IMR-90 (cell line): ENCODE measurements around the gene EVA1C.
"Not testable (repeated sequence)": the region's sequence is repeated elsewhere in the genome, so short reads cannot be mapped to it uniquely, and the experiment has no call there.

ENCODE experiments used
- BHLHE40 ChIP-seq: fragments of 150-350 bp; IDR thresholded peaks from 2 replicates; pipeline ENCODE4 v1.6.1; 2016; ENCODE audit warnings: mild to moderate bottlenecking, low read depth, low read length
- FOS ChIP-seq: fragments of 150-350 bp; IDR thresholded peaks from 2 replicates; pipeline ENCODE4 v1.6.1; 2016; ENCODE audit warnings: low read depth, low read length
- MAZ ChIP-seq: IDR thresholded peaks from 2 replicates; pipeline ENCODE4 v1.6.1; 2012; ENCODE audit warnings: low read depth, mild to moderate bottlenecking, low read length, improper control_type of control experiment, moderate library complexity, borderline replicate concordance
- MXI1 ChIP-seq: IDR thresholded peaks from 2 replicates; pipeline ENCODE4 v1.6.1; 2012; ENCODE audit warnings: low read depth, mild to moderate bottlenecking, low read length, moderate library complexity, borderline replicate concordance
- POLR2A ChIP-seq: IDR thresholded peaks from 2 replicates; pipeline ENCODE4 v1.6.1; 2012; ENCODE audit warnings: mild to moderate bottlenecking, low read depth, low read length
- RAD21 ChIP-seq: IDR thresholded peaks from 2 replicates; pipeline ENCODE4 v1.6.1; 2012; ENCODE audit warnings: low read length, improper control_type of control experiment
- RCOR1 ChIP-seq: IDR thresholded peaks from 2 replicates; pipeline ENCODE4 v1.6.1; 2012; ENCODE audit warnings: mild to moderate bottlenecking, low read length, improper control_type of control experiment; ENCODE audit not compliant: insufficient replicate concordance
- RFX5 ChIP-seq: IDR thresholded peaks from 2 replicates; pipeline ENCODE4 v1.8.0; 2012; ENCODE audit warnings: low read depth, mild to moderate bottlenecking, low read length, moderate library complexity
- SMC3 ChIP-seq: fragments of 150-350 bp; IDR thresholded peaks from 2 replicates; pipeline ENCODE4 v1.6.1; 2016; ENCODE audit warnings: low read depth, mild to moderate bottlenecking, antibody characterized with exemption, low read length, moderate library complexity
- TF ChIP-seq, protein P1 (sequence below): conservative IDR thresholded peaks from 2 replicates; pipeline ENCODE4 v1.5.1; 2012; ENCODE audit warnings: mild to moderate bottlenecking, low read depth, low read length, improper control_type of control experiment
- TF ChIP-seq, protein P2 (sequence below): fragments of 150-350 bp; IDR thresholded peaks from 2 replicates; pipeline ENCODE4 v1.6.1; 2017; ENCODE audit warnings: mild to moderate bottlenecking, antibody characterized with exemption, low read length, low read depth

DNA sequence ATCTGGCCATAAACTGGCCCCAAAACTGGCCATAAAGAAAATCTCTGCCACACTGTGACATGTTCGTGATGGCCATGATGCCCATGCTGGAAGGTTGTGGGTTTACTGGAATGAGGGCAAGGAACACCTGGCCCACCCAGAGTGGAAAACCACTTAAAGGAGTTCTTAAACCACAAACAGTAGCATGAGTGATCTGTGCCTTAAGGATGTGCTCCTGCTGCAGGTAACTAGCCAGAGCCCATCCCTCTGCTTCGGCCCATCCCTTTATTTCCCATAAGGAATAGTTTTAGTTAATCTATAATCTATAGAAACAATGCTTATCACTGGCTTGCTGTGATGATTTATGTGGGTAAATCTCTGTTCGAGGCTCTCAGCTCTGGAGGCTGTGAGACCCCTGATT lies 50.1 kb downstream of the EVA1C start:
- not testable (repeated sequence) for TF ChIP-seq MXI1, POLR2A, MAZ, RAD21, SMC3, RFX5, RCOR1, BHLHE40, FOS
- TF ChIP-seq, protein P1, sequence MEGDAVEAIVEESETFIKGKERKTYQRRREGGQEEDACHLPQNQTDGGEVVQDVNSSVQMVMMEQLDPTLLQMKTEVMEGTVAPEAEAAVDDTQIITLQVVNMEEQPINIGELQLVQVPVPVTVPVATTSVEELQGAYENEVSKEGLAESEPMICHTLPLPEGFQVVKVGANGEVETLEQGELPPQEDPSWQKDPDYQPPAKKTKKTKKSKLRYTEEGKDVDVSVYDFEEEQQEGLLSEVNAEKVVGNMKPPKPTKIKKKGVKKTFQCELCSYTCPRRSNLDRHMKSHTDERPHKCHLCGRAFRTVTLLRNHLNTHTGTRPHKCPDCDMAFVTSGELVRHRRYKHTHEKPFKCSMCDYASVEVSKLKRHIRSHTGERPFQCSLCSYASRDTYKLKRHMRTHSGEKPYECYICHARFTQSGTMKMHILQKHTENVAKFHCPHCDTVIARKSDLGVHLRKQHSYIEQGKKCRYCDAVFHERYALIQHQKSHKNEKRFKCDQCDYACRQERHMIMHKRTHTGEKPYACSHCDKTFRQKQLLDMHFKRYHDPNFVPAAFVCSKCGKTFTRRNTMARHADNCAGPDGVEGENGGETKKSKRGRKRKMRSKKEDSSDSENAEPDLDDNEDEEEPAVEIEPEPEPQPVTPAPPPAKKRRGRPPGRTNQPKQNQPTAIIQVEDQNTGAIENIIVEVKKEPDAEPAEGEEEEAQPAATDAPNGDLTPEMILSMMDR = not testable (repeated sequence)
- TF ChIP-seq, protein P2, sequence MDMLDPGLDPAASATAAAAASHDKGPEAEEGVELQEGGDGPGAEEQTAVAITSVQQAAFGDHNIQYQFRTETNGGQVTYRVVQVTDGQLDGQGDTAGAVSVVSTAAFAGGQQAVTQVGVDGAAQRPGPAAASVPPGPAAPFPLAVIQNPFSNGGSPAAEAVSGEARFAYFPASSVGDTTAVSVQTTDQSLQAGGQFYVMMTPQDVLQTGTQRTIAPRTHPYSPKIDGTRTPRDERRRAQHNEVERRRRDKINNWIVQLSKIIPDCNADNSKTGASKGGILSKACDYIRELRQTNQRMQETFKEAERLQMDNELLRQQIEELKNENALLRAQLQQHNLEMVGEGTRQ = not testable (repeated sequence)
